GM12873 (cell line): Measurements from ENCODE around the gene HOTAIR.

ENCODE experiments used
- TF ChIP-seq, protein P1 (sequence below): IDR thresholded peaks from 2 replicates; pipeline ENCODE4 v1.5.1; 2012; ENCODE audit warnings: low read depth, mild to moderate bottlenecking, moderate library complexity, low read length, control low read depth; ENCODE audit not compliant: insufficient read depth; ENCODE audit errors: missing control alignments

The HOTAIR gene

DNA sequence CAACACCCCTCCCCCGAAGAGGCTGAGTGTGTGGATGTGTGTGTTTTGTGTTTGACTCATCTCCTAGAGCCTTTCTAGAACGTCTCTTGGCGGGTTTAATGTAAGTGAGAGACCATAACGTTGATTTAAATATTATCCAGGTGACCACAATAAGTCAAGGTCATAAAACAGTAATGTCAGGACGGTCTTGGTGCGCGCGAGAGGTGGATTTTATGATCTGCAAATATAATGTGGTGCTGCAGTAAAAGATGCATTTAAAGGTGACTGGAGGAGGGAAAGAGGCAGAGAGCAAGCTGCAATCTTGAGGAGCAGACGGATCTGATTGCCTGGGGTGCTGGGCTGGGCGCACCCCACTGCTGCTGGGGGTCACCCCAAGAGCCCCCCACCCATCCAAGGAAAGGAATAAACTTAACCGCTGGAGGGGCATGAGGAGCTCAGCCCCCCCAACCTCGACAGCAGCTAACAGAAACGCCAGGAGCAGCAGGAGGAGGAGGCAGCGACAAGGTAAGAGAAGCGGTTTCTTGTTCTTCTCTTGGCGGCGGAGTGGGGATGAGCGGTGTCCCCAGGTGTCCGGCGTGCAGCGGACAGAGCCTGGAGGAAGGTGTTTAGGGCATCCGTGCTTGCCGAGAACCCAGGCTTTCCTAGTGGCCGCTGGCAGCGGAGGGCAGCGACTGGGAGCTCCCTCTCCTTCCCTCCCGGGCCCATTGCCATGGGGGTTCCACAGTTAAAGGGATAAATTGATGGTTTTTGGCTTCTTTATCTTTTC lies 15.7 kb upstream of the HOTAIR start:
- TF ChIP-seq, protein P1, sequence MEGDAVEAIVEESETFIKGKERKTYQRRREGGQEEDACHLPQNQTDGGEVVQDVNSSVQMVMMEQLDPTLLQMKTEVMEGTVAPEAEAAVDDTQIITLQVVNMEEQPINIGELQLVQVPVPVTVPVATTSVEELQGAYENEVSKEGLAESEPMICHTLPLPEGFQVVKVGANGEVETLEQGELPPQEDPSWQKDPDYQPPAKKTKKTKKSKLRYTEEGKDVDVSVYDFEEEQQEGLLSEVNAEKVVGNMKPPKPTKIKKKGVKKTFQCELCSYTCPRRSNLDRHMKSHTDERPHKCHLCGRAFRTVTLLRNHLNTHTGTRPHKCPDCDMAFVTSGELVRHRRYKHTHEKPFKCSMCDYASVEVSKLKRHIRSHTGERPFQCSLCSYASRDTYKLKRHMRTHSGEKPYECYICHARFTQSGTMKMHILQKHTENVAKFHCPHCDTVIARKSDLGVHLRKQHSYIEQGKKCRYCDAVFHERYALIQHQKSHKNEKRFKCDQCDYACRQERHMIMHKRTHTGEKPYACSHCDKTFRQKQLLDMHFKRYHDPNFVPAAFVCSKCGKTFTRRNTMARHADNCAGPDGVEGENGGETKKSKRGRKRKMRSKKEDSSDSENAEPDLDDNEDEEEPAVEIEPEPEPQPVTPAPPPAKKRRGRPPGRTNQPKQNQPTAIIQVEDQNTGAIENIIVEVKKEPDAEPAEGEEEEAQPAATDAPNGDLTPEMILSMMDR: no peak

DNA sequence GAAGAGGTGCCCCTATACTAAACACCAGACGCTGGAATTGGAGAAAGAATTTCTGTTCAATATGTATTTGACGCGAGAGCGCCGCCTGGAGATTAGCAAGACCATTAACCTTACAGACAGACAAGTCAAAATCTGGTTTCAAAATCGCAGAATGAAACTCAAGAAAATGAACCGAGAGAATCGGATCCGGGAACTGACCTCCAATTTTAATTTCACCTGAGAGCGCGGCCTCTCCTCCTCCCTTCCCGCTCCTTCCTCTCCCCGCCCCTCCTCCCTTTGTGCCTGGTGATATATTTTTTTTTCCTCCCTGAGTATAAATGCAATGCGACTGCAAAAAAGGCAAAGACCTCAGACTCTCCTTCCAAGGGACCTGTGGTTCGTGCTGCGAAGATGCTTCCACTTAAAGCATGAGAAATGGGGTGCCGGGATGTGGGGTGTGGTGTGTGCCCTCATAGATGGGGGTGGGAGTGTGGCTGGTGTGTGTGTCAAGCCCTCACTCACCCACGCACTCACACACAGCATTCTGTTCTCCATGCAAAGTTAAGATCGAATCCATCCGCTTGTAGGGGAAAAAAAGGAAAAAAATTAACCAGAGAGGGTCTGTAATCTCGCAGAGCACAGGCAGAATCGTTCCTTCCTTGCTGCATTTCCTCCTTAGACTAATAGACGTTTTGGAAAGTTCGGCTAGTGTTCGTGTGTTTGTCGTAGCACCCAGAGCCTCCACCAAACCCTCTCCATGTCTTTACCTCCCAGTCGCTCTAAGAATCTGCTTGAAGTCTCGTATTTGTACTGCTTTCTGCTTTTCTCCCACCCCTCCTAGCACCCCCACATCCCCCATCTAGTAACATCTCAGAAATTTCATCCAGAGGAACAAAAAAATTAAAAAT lies 14.7 kb upstream of the HOTAIR start:
- TF ChIP-seq, protein P1: peak; percentile 70

DNA sequence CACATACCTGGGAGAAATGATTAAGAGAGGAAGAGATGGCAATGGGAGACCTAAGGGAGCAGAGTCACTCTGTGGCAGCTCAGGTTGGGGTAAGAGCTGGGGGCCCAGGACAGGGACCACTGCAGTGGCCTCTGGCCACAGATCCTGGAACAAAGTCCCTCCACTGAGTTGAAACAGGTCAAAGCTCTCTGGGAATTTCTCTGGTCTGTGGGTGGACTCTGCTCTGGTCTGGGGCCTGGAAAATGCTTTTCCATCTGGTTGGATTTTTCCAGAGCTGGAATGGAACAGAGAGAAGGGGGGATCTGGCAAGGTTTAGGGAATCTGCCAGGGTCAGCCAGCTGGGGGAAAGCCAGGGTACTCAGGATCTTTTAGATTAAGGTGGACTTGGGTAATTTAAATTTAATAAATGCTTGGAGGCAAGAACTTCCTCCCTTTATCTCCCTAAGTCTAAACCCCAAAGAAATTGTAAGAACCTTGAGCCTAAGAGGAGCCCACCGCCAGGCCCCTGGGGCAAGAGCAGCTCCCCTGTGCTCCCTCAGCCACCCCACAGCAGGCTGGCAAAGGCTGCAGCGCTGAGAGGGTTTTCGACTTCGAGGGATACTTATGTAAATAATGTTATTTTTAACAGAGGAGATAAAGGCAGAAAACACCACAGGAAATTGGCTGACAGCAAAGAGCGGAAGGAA lies 13.9 kb upstream of the HOTAIR start:
- TF ChIP-seq, protein P1: no peak

DNA sequence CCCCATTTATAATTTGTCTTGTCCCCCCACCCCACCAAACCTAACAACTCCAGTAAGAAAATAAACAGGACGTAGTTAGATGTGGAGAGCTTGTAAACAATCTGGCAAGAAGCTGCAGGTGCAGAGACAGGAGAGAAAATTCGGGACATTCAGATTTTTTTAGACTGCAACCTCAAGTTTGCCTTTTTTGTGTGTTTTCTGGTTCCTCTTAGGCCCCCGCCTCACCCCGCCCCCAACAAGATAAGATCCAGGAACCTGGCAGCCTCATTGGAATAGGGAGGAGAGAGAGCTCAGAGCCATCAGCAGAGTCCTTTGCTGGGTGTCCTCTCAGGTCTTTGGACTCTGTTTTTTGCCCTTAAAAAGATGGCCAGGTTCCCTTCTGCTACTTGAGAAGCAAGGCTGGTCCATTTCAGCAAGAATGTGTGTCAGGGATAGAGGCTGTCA lies 13.1 kb upstream of the HOTAIR start:
- TF ChIP-seq, protein P1: no peak

DNA sequence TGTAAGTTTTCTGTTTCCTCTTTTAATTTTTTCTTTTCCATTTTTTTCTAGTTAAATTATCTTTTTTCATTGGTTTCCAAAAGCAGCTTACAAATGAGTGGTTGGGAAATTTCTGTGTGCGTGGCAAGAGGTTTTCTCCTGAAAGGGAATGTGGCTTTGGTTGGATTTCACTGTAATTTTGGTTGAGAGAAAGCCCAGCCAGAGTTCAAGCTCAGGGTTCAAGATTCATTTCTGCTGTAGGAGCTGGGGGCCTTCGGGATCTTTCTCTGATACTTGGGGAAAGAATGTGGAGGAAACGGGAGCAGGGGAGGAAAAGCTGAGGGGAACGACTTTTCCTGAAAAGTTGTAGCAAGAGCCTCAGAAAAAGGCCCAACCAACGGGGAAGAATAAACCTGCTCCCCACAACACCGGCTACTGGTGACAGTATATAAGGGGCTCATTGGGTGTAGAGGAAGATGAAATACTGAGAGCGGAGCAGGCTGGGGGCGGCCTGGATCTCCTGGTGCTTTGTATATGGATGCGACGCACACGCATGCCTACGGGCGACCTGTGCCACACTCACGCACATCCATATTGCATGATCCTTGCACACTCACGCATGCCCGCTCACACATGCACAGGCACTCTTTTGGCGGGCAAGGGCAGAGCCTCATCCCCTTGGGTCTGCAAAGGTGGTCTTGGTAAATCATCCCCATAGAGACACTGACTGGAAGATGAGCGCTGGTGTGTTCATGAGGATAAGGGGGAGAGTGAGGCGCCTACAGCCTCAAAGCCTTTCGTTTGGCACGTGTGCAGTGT lies 12.1 kb upstream of the HOTAIR start:
- TF ChIP-seq, protein P1: no peak

DNA sequence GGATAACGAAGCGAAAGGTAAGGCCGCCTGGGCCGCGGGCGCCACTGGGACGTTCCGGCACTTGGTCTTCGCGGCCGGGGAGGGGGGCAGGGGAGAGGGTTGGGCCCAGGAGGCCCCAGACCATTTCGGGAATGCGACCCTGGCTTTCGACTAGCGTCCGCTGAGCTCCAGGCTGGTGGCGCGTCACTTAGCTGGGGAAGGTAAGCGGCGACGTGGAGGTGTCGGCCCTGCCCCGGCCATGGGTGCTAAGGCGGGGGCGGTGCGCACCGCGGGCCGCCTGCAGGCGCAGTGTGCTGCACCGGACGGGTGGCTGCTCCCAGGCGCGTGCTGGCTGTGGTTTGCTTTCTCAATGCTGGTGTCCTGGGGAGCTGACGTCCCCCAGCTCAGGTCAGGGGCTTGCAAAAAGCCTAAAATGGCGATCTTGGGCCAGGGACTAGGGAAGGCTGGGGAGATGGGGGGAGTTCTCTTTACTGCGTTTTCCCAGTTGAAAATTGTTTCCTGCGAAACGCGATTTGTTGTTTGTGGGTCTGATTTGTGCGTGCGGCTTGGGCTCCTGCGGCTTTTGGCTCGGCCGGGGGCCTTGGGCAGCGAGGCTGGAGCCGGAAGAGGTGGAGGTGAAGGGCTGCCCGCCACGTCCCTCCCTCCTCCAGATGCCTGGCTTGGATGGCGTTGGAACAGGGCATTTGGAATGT lies 11.4 kb upstream of the HOTAIR start:
- TF ChIP-seq, protein P1: no peak
